Colonic mucosa (tissue), 4 donors: ENCODE results near the gene PCTP. TPM values are rescaled to one million over a fixed set of nuclear protein-coding genes. Genes with fewer than 3 reads are reported as not detected.
A peak's percentile ranks its signal among the peaks of the same experiment; 100 is the strongest.

Source experiments
- DNase-seq: peaks from one replicate; pipeline ENCODE4 v3.0.0-alpha.2; 2020
- H3K27ac ChIP-seq: fragments of 200-600 bp; one replicate; pipeline ENCODE4 v1.8.0; 2021
- H3K27me3 ChIP-seq: fragments of 200-600 bp; one replicate; pipeline ENCODE4 v1.8.0; 2021
- H3K36me3 ChIP-seq: fragments of 200-600 bp; one replicate; pipeline ENCODE4 v1.8.0; 2021
- H3K4me1 ChIP-seq: fragments of 200-600 bp; one replicate; pipeline ENCODE4 v1.8.0; 2021; ENCODE audit warnings: mild to moderate bottlenecking
- H3K4me3 ChIP-seq: fragments of 200-600 bp; one replicate; pipeline ENCODE4 v1.8.0; 2021
- H3K9ac ChIP-seq, 2 donors: one replicate each; pipeline ENCODE4 v1.7.0; 2013; ENCODE audit warnings: control low read depth in 2 of 2, low read depth in 2 of 2, low read length in 2 of 2
- H3K9me3 ChIP-seq: fragments of 200-600 bp; one replicate; pipeline ENCODE4 v1.8.0; 2021
- intact Hi-C: fragments of 100-400 bp; cut with DNase I; formaldehyde crosslinking; loops from one replicate; pipeline ENCODE4 v1.14.1; 2022
- total RNA-seq, 2 donors: library from RNA; stranded (reverse); fragmentation: NEBNext Ultra II Directional in 1 of 2; extraction: Animal tissue kit (Norgen Biotek cat#: 25700) in 1 of 2; gene quantifications; one replicate each; pipeline ENCODE4 v1.2.1, GENCODE V29; 2021
- TF ChIP-seq, protein P1 (sequence below): fragments of 200-600 bp; IDR thresholded peaks from one replicate; pipeline ENCODE4 v1.8.0; 2022; ENCODE audit warnings: antibody characterized with exemption, mild to moderate bottlenecking
- donor health status: healthy.
- donor health status: DM: no; HTN: no; CAD: no.
- donor health status: DM: no; HTN: no; CAD: no.

The PCTP gene
- total RNA-seq, 2 donors from 2014 or later, result 29.0 to 35.5 TPM

DNA sequence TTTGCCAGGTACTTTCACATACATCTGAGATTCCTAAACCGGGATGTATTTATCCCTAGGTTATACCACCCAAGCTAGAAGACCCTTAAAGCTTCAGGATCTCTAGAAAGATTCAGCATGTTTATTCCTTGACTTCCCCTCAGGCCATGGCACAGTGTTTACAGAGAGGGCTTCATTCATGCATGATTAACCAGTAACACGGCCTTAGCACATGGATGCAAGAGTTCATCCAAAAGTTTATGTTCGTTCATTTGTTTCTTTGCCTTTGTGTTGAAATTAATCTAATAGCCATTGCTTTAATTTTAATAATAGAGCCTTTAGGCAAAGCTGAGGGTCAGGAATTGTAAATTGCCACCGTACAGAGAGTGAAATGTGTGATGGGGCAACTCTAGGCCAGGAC is 13.8 kb downstream of the PCTP start:
- H3K36me3 ChIP-seq, result no peaks in the 10 kb centered on the region
- intact Hi-C loops, result no loop called here
- TF ChIP-seq, protein P1, sequence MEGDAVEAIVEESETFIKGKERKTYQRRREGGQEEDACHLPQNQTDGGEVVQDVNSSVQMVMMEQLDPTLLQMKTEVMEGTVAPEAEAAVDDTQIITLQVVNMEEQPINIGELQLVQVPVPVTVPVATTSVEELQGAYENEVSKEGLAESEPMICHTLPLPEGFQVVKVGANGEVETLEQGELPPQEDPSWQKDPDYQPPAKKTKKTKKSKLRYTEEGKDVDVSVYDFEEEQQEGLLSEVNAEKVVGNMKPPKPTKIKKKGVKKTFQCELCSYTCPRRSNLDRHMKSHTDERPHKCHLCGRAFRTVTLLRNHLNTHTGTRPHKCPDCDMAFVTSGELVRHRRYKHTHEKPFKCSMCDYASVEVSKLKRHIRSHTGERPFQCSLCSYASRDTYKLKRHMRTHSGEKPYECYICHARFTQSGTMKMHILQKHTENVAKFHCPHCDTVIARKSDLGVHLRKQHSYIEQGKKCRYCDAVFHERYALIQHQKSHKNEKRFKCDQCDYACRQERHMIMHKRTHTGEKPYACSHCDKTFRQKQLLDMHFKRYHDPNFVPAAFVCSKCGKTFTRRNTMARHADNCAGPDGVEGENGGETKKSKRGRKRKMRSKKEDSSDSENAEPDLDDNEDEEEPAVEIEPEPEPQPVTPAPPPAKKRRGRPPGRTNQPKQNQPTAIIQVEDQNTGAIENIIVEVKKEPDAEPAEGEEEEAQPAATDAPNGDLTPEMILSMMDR, result no peak
- H3K9me3 ChIP-seq, result no peaks in the 10 kb centered on the region
- DNase-seq, result no peak
- H3K4me1 ChIP-seq, result no peaks in the 10 kb centered on the region
- H3K27ac ChIP-seq, result no peak overlapping the region
- H3K9ac ChIP-seq, result no peak overlapping the region
- H3K27me3 ChIP-seq, result no peaks in the 10 kb centered on the region
- no peak overlapping the region for H3K4me3 ChIP-seq

DNA sequence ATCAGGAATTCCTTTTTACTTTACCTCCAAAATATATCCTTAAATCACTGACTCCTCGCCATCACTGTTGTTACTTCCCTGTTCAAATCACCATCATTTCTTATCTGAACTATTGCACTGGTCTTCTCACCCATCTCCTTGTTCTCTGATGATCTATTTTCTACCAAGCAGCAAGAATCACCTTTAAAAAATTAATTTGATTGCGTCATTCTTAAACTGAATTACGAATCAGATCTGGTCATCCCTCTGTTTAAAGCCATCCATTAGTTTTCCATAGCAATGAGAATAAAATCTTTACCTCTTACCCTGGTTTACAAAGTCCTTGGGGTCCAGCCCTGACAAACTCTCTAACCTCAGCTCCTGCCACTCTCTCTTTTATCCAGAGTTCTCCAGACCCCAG is 14.6 kb downstream of the PCTP start:
- no peak overlapping the region for H3K9ac ChIP-seq
- TF ChIP-seq, protein P1, result no peak
- H3K27me3 ChIP-seq, result no peaks in the 10 kb centered on the region
- no peak overlapping the region for H3K4me3 ChIP-seq
- no peak for DNase-seq
- no peaks in the 10 kb centered on the region for H3K36me3 ChIP-seq
- intact Hi-C loops, result no loop called here
- H3K27ac ChIP-seq, result no peak overlapping the region
- no peaks in the 10 kb centered on the region for H3K9me3 ChIP-seq
- H3K4me1 ChIP-seq, result no peaks in the 10 kb centered on the region

GRCh38 chr17:55768936-55769624 is 18.2 kb downstream of the PCTP start:
- no peak for DNase-seq
- TF ChIP-seq, protein P1, result no peak
- Histone ChIP-seq H3K9me3 (no peaks in the 10 kb centered on the region), H3K27me3 (no peaks in the 10 kb centered on the region), H3K4me3 (no peak overlapping the region), H3K27ac (no peak overlapping the region), H3K4me1 (no peaks in the 10 kb centered on the region), H3K9ac (no peak overlapping the region), H3K36me3 (peaks cover 12% of the 10 kb centered on the region)
- intact Hi-C loops, result loop anchor here (2.0 kb wide), 1 partner anchor 242 kb away; no protein-coding TSS in a partner anchor

- Histone ChIP-seq H3K36me3 (peaks cover 12% of the 10 kb centered on the region), H3K27me3 (no peaks in the 10 kb centered on the region), H3K9ac (no peak overlapping the region), H3K4me3 (no peak overlapping the region), H3K9me3 (no peaks in the 10 kb centered on the region), H3K27ac (no peak overlapping the region), H3K4me1 (no peaks in the 10 kb centered on the region)
- intact Hi-C loops, result loop anchor here (2.0 kb wide), 1 partner anchor 243 kb away; no protein-coding TSS in a partner anchor
- DNase-seq, result no peak
- TF ChIP-seq, protein P1, result no peak
These were observed 18.8 kb downstream of the PCTP start for GRCh38 chr17:55769625-55770000.

DNA sequence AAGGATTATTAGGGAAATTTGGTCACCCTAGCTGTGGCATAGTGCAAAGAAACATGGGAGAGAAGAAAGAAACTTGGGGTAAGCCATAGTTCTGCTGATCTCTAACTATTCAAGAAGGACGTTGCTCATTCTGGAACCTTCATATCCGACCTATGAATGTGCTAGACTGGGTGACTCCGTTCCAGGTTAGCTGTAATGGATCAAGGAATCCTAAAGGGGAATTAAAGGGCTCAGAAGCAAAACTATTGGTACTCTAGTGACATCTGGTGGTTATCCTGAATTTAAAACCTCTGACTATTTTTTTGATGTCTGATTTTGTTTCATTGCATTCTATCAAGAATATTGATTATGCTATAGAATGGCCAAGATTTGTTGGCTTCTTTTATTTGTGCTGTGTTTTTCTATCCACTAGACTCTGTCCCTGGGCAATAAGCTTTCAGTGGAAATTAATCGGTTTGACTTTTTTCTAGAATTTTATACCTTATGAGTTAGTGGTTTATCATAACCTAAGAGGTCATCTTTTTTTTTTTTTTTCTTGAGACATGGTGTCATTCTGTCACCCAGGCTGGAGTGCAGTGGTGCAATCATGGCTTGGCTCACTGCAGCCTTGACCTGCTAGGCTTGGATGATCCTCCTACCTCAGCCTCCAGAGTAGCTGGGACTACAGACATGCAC is 19.5 kb downstream of the PCTP start:
- TF ChIP-seq, protein P1, result peak; percentile 53
- no peak for DNase-seq
- intact Hi-C loops, result no loop called here
- Histone ChIP-seq H3K4me1 (no peaks in the 10 kb centered on the region), H3K9ac (no peak overlapping the region), H3K36me3 (peaks cover 16% of the 10 kb centered on the region), H3K27ac (no peak overlapping the region), H3K27me3 (no peaks in the 10 kb centered on the region), H3K4me3 (no peak overlapping the region), H3K9me3 (no peaks in the 10 kb centered on the region)
